ENCODE measurements around the gene FTH1. TPM values are rescaled to one million over a fixed set of nuclear protein-coding genes. Genes with fewer than 3 reads are reported as not detected.

FTH1 gene
- total and polyA plus RNA-seq, 2 of the 4 experiments (the other 2 are of a cell fraction): 344 to 2,516 TPM

DNA sequence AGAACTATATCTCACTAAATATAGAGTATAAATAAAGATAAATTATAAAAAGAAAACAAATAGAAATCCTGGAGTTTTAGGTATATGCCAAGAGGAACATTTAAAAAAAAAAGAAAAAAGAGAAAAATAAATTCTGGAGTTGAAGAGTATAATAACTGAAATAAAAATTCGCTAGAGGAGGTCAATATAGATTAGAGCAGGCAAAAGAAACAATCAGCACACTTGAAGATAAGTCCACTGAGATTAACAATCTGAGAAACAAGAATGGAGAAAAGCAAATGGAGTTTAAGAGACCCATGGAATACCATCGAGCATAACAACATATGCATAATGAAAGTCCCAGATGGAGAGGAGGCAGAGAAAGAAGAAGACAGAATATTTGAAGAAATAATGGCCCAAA, 31.6 kb downstream of the FTH1 start:
- in situ Hi-C loops (cut with MboI; ENCODE audit: low sequenced_read_pairs) (no loop called here), intact Hi-C loops (cut with micrococcal nuclease) (loop anchor here (1.0 kb wide), 1 partner anchor 8 kb away; no protein-coding TSS in a partner anchor), dilution Hi-C loops (cut with HindIII; ENCODE audit: low sequenced_read_pairs, unreplicated experiment) (no loop called here)
- H4K20me1 ChIP-seq (ENCODE audit: insufficient read depth, low read length): no peaks in the 10 kb centered on the region
- H3K9me3 ChIP-seq (ENCODE audit: control insufficient read depth, insufficient read depth, low read length): peaks cover 14% of the 10 kb centered on the region
- H3K4me1 ChIP-seq (ENCODE audit: control insufficient read depth, insufficient read depth, low read length): no peaks in the 10 kb centered on the region
- no TSS peak for BruUV-seq (replicated peaks)
- H3K23ac ChIP-seq (ENCODE audit: low read depth, low read length): no peak overlapping the region
- H3K9ac ChIP-seq (ENCODE audit: low read depth, low read length): no peak overlapping the region
- CTCF ChIA-PET: no interaction called here
- no peak overlapping the region for H3K27ac ChIP-seq (ENCODE audit: insufficient read depth, low read length)
- ATAC-seq (ENCODE audit: low read depth) (no peak), DNase-seq (no peak)
- H2AK5ac ChIP-seq (ENCODE audit: low read depth, low read length): no peak overlapping the region
- no peak overlapping the region for H4K5ac ChIP-seq (ENCODE audit: low read depth, low read length)
- H4K8ac ChIP-seq (ENCODE audit: low read depth in 2 of 2, low read length in 2 of 2): no peak overlapping the region
- no peak overlapping the region for H2BK15ac ChIP-seq (ENCODE audit: low read depth, low read length)
- TF ChIP-seq CHD1 (IDR thresholded peaks at IDR 0.05; ENCODE audit: low read depth, low read length): no peak
- TF ChIP-seq MAZ (IDR thresholded peaks at IDR 0.05; ENCODE audit: borderline replicate concordance, low read depth, low read length): no peak
- no peak for TF ChIP-seq CEBPB (IDR thresholded peaks at IDR 0.05; ENCODE audit: low read depth, low read length)
- no peak for TF ChIP-seq FOS (IDR thresholded peaks at IDR 0.05; ENCODE audit: low read depth, low read length)
- TF ChIP-seq, protein P1, sequence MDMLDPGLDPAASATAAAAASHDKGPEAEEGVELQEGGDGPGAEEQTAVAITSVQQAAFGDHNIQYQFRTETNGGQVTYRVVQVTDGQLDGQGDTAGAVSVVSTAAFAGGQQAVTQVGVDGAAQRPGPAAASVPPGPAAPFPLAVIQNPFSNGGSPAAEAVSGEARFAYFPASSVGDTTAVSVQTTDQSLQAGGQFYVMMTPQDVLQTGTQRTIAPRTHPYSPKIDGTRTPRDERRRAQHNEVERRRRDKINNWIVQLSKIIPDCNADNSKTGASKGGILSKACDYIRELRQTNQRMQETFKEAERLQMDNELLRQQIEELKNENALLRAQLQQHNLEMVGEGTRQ (IDR thresholded peaks at IDR 0.05; ENCODE audit: low read depth, low read length): no peak
- H2BK5ac ChIP-seq (ENCODE audit: low read depth, low read length, poor library complexity, severe bottlenecking): no peak overlapping the region
- no peak overlapping the region for H3K4me3 ChIP-seq (ENCODE audit: insufficient read depth, low read depth, low read length)
- H3K14ac ChIP-seq (replicated peaks; ENCODE audit: low read depth, low read length): no peak overlapping the region
- no peak overlapping the region for H3K4ac ChIP-seq (ENCODE audit: low read depth, low read length)
- H3K18ac ChIP-seq (ENCODE audit: low read depth, low read length): no peak overlapping the region
- no peaks in the 10 kb centered on the region for H3K79me1 ChIP-seq (ENCODE audit: low read depth in 1 of 2, low read length in 2 of 2)
- H3K4me2 ChIP-seq (ENCODE audit: low read depth, low read length): no peak overlapping the region
- H3K36me3 ChIP-seq (ENCODE audit: control insufficient read depth, insufficient read depth, low read length): no peaks in the 10 kb centered on the region
- peaks cover 10% of the 10 kb centered on the region for H3K27me3 ChIP-seq (ENCODE audit: control insufficient read depth, insufficient read depth, low read length)
- no peak overlapping the region for H2AFZ ChIP-seq (replicated peaks; ENCODE audit: low read length, poor library complexity)
- H3K9me1 ChIP-seq (ENCODE audit: insufficient read depth, low read length): no peaks in the 10 kb centered on the region
- no peak overlapping the region for H3K56ac ChIP-seq (ENCODE audit: extremely low read depth, insufficient read depth, low read length)
- H2BK120ac ChIP-seq (ENCODE audit: low read depth, low read length): no peak overlapping the region
- POLR2A ChIA-PET (ENCODE audit: unreplicated experiment): no interaction called here
- H2AK9ac ChIP-seq (replicated peaks; ENCODE audit: low read depth, low read length, poor library complexity): no peak overlapping the region
- no peak overlapping the region for H2BK20ac ChIP-seq (ENCODE audit: low read depth, low read length)
- WGBS, 2 experiments (ENCODE audit: extremely low coverage in 2 of 2, insufficient read length in 1 of 2): no CpG with 5 or more reads among the region's 2 CpGs
- no peak overlapping the region for H4K91ac ChIP-seq (ENCODE audit: insufficient read depth, low read depth, low read length)

All from IMR-90 (cell line).